ENCODE data around the gene ENPEP.
A peak's percentile ranks its signal among the peaks of the same experiment; 100 is the strongest.

Gene ENPEP

GRCh38 chr4:110614173-110614963 lies 138.4 kb downstream of the ENPEP start:
- H3K4me3 ChIP-seq (ENCODE audit: low read length), result peak overlapping the region; percentile 21; the same call in 1 of the 2 replicates
- H3K4me1 ChIP-seq (ENCODE audit: control insufficient read depth, insufficient read depth, low read length), result peaks cover 5% of the 10 kb centered on the region
- H3K27me3 ChIP-seq (ENCODE audit: control insufficient read depth, insufficient read depth, low read length), result peaks cover 59% of the 10 kb centered on the region
- H3K36me3 ChIP-seq (ENCODE audit: control insufficient read depth, insufficient read depth, low read length), result no peaks in the 10 kb centered on the region
- no peak for DNase-seq (ENCODE audit: low read depth, low spot score)
- H3K27ac ChIP-seq (ENCODE audit: low read length), result no peak overlapping the region
- no peaks in the 10 kb centered on the region for H3K9me3 ChIP-seq (ENCODE audit: control insufficient read depth, insufficient read depth, low read length)
- no CpG with 5 or more reads among the region's 27 CpGs for WGBS (ENCODE audit: insufficient coverage, insufficient read length)

All from iPS DF 6.9 (cell line).